GM12865 (cell line): ENCODE results near the gene MTHFS.

Experiments used
- DNase-seq: peaks from one replicate; pipeline ENCODE4 v3.0.0; 2010; ENCODE audit warnings: low read depth
- H3K4me3 ChIP-seq: 2 replicates; pipeline ENCODE4 v1.5.1; 2011; ENCODE audit warnings: mild to moderate bottlenecking, low read depth, low read length, control low read depth
- CTCF ChIP-seq: IDR thresholded peaks from 2 replicates; pipeline ENCODE4 v1.5.1; 2011; ENCODE audit warnings: low read length, control low read depth, low read depth, inconsistent platforms; ENCODE audit not compliant: insufficient read depth; ENCODE audit errors: missing control alignments

The MTHFS gene

GRCh38 chr15:79849789-79850188, 47.0 kb downstream of the MTHFS start:
- DNase-seq = peak; percentile 25
- H3K4me3 ChIP-seq = no peak overlapping the region
- TF ChIP-seq CTCF = peak; percentile 40

- H3K4me3 ChIP-seq = no peak overlapping the region
- no peak for DNase-seq
- TF ChIP-seq CTCF = no peak
Measured at GRCh38 chr15:79846539-79846938, 50.3 kb downstream of the MTHFS start.

GRCh38 chr15:79844221-79844620, 52.6 kb downstream of the MTHFS start:
- TF ChIP-seq CTCF = no peak
- DNase-seq = no peak
- H3K4me3 ChIP-seq = no peak overlapping the region

GRCh38 chr15:79837846-79838245, 59.0 kb downstream of the MTHFS start:
- H3K4me3 ChIP-seq = no peak overlapping the region
- no peak for TF ChIP-seq CTCF
- DNase-seq = no peak

GRCh38 chr15:79834495-79834894, 62.3 kb downstream of the MTHFS start:
- no peak overlapping the region for H3K4me3 ChIP-seq
- peak; percentile 49 for DNase-seq
- no peak for TF ChIP-seq CTCF

GRCh38 chr15:79832367-79833120, 64.3 kb downstream of the MTHFS start:
- H3K4me3 ChIP-seq = no peak overlapping the region
- no peak for DNase-seq

More at GRCh38 chr15:79832367-79833120, 64.3 kb downstream of the MTHFS start:
- no peak for TF ChIP-seq CTCF
